H1 (cell line): Measurements from ENCODE around the gene LRCH1. TPM values are rescaled to one million over a fixed set of nuclear protein-coding genes. Genes with fewer than 3 reads are reported as not detected.

Source experiments
- CTCF ChIA-PET: fragments of 300-600 bp; sonication (Branson Sonifier 250); formaldehyde crosslinking; loops from one replicate; lab custom pipeline; 2021; ENCODE audit not compliant: partially characterized antibody; lab: Charles Lee
- POLR2A ChIA-PET: fragments of 300-600 bp; sonication (Branson Sonifier 250); formaldehyde crosslinking; loops from one replicate; lab custom pipeline; 2021; ENCODE audit warnings: inconsistent platforms; ENCODE audit not compliant: partially characterized antibody; lab: Charles Lee
- DNase-seq, 2 experiments: peaks; one replicate each; pipeline versions ENCODE4 v3.0.0 to v3.0.0-alpha.2; 2010 to 2022; ENCODE audit warnings: low spot score in 2 of 2, low read depth in 1 of 2, mixed read lengths in 1 of 2
- FAIRE-seq: peaks from 2 replicates; lab custom pipeline; 2011; peaks lifted over from hg19 to GRCh38; lab: Jason Lieb, UNC
- H2AFZ ChIP-seq: 2 replicates; pipeline ENCODE4 v1.8.1; 2012; ENCODE audit warnings: low read length, inconsistent platforms
- H2AK5ac ChIP-seq: 2 replicates; pipeline ENCODE4 v1.6.1; 2013; ENCODE audit warnings: low read depth, low read length
- H2BK120ac ChIP-seq: replicated peaks from 2 replicates; pipeline ENCODE3; 2013; ENCODE audit warnings: low read depth, low read length, inconsistent platforms
- H2BK12ac ChIP-seq: 2 replicates; pipeline ENCODE4 v1.6.1; 2013; ENCODE audit warnings: low read depth, low read length
- H2BK15ac ChIP-seq: 2 replicates; pipeline ENCODE4 v1.6.1; 2013; ENCODE audit warnings: low read length
- H2BK20ac ChIP-seq: 2 replicates; pipeline ENCODE4 v1.6.1; 2013; ENCODE audit warnings: low read length
- H2BK5ac ChIP-seq: 2 replicates; pipeline ENCODE4 v1.6.1; 2013; ENCODE audit warnings: low read depth, low read length
- H3K14ac ChIP-seq: 2 replicates; pipeline ENCODE4 v1.6.1; 2013; ENCODE audit warnings: inconsistent platforms; ENCODE audit not compliant: insufficient read length
- H3K18ac ChIP-seq: 2 replicates; pipeline ENCODE4 v1.6.1; 2013; ENCODE audit warnings: low read length; ENCODE audit errors: extremely low read depth
- H3K23ac ChIP-seq: 2 replicates; pipeline ENCODE4 v1.6.1; 2013; ENCODE audit warnings: inconsistent platforms; ENCODE audit not compliant: insufficient read length
- H3K23me2 ChIP-seq: 2 replicates; pipeline ENCODE4 v1.6.1; 2013; ENCODE audit warnings: low read depth, low read length
- H3K27ac ChIP-seq: 2 replicates; pipeline ENCODE4 v1.6.1; 2011; ENCODE audit warnings: low read depth, low read length, inconsistent platforms
- H3K27me3 ChIP-seq, 4 experiments: replicated peaks in 1 of 4; 1 replicate in 1 of 4; 2 replicates in 3 of 4; pipeline versions ENCODE4 v1.6.1 to v1.8.1; 2011 to 2013; ENCODE audit warnings: low read length in 3 of 4, mild to moderate bottlenecking in 3 of 4, inconsistent platforms in 2 of 4, mixed read lengths in 2 of 4, moderate library complexity in 1 of 4; ENCODE audit not compliant: control insufficient read depth in 3 of 4, insufficient read depth in 3 of 4; ENCODE audit errors: extremely low read depth in 1 of 4
- H3K36me3 ChIP-seq, 4 experiments: 2 replicates each; pipeline versions ENCODE4 v1.6.1 to v1.8.1; 2011 to 2013; ENCODE audit warnings: mild to moderate bottlenecking in 4 of 4, low read length in 3 of 4, moderate library complexity in 2 of 4, control low read depth in 1 of 4, inconsistent platforms in 1 of 4; ENCODE audit not compliant: insufficient read depth in 4 of 4, control insufficient read depth in 2 of 4
- H3K4ac ChIP-seq: replicated peaks from 2 replicates; pipeline ENCODE3; 2013; ENCODE audit warnings: low read length, low read depth, mixed read lengths, inconsistent platforms; ENCODE audit not compliant: insufficient read length
- H3K4me1 ChIP-seq, 4 experiments: replicated peaks in 1 of 4; 1 replicate in 1 of 4; 2 replicates in 3 of 4; pipeline versions ENCODE4 v1.6.1 to v1.8.1; 2011 to 2013; ENCODE audit warnings: low read length in 3 of 4, inconsistent platforms in 2 of 4, mixed read lengths in 1 of 4; ENCODE audit not compliant: insufficient read depth in 4 of 4, control insufficient read depth in 3 of 4
- H3K4me2 ChIP-seq, 2 experiments: 2 replicates each; pipeline versions ENCODE4 v1.6.1 to v1.8.1; 2011 to 2013; ENCODE audit warnings: low read depth in 2 of 2, low read length in 2 of 2, control low read depth in 1 of 2, inconsistent platforms in 1 of 2, mild to moderate bottlenecking in 1 of 2; ENCODE audit not compliant: insufficient read depth in 1 of 2
- H3K4me3 ChIP-seq, 4 experiments: fragments of 200-600, 300-600 bp in 1 of 4; sonication (generic), shearing (Covaris generic), sonication (Bioruptor Twin) in 1 of 4; 2 replicates each; pipeline versions ENCODE4 v1.5.1 to v1.8.1; 2011 to 2016; ENCODE audit warnings: low read length in 4 of 4, low read depth in 3 of 4, control low read depth in 2 of 4, inconsistent platforms in 2 of 4, mild to moderate bottlenecking in 2 of 4, mixed read lengths in 1 of 4, moderate library complexity in 1 of 4; ENCODE audit not compliant: insufficient read depth in 2 of 4; ENCODE audit errors: extremely low read depth in 1 of 4
- H3K56ac ChIP-seq: replicated peaks from 2 replicates; pipeline ENCODE3; 2013; ENCODE audit warnings: low read depth, mild to moderate bottlenecking, mixed read lengths, low read length, inconsistent platforms; ENCODE audit not compliant: insufficient read length
- H3K79me1 ChIP-seq: 2 replicates; pipeline ENCODE4 v1.6.1; 2013; ENCODE audit warnings: low read depth, low read length, control low read depth
- H3K79me2 ChIP-seq, 2 experiments: 2 replicates each; pipeline versions ENCODE4 v1.6.1 to v1.8.1; 2012 to 2013; ENCODE audit warnings: low read length in 2 of 2, mild to moderate bottlenecking in 2 of 2, inconsistent platforms in 1 of 2; ENCODE audit not compliant: insufficient read depth in 2 of 2, control insufficient read depth in 1 of 2
- H3K9ac ChIP-seq, 4 experiments: replicated peaks in 1 of 4; 1 replicate in 1 of 4; 2 replicates in 3 of 4; pipeline versions ENCODE4 v1.6.1 to v1.8.1; 2011 to 2013; ENCODE audit warnings: low read depth in 3 of 4, low read length in 3 of 4, control low read depth in 2 of 4, mild to moderate bottlenecking in 2 of 4, moderate library complexity in 2 of 4, inconsistent platforms in 1 of 4; ENCODE audit errors: extremely low read depth in 1 of 4
- H3K9me3 ChIP-seq, 2 experiments: 2 replicates each; pipeline versions ENCODE4 v1.6.1 to v1.8.1; 2012 to 2013; ENCODE audit warnings: mild to moderate bottlenecking in 2 of 2, moderate library complexity in 2 of 2, control low read depth in 1 of 2, inconsistent platforms in 1 of 2, low read depth in 1 of 2, low read length in 1 of 2, mixed read lengths in 1 of 2; ENCODE audit not compliant: insufficient read depth in 2 of 2
- H4K20me1 ChIP-seq, 2 experiments: replicated peaks in 1 of 2; 2 replicates each; pipeline versions ENCODE3 to v1.8.1; 2011 to 2013; ENCODE audit warnings: inconsistent platforms in 2 of 2, low read length in 2 of 2, mild to moderate bottlenecking in 1 of 2; ENCODE audit not compliant: insufficient read depth in 2 of 2, control insufficient read depth in 1 of 2
- H4K5ac ChIP-seq: 2 replicates; pipeline ENCODE4 v1.6.1; 2013; ENCODE audit warnings: low read length, low read depth, mixed read lengths, inconsistent platforms; ENCODE audit not compliant: insufficient read length
- H4K8ac ChIP-seq: 2 replicates; pipeline ENCODE4 v1.8.0; 2013; ENCODE audit warnings: mild to moderate bottlenecking, moderate library complexity, low read length, inconsistent platforms; ENCODE audit not compliant: insufficient read depth; ENCODE audit errors: extremely low read depth
- H4K91ac ChIP-seq: replicated peaks from 2 replicates; pipeline ENCODE3; 2013; ENCODE audit warnings: low read length, mixed read lengths, inconsistent platforms; ENCODE audit not compliant: insufficient read length
- CBX5 ChIP-seq: fragments of 300-800, 300-1000 bp; sonication (generic); IDR thresholded peaks from 2 replicates; pipeline ENCODE4 v1.7.1; 2016; ENCODE audit warnings: antibody characterized with exemption, low read length, low read depth
- TBP ChIP-seq: IDR thresholded peaks from 2 replicates; pipeline ENCODE4 v1.6.1; 2011; ENCODE audit warnings: low read depth, low read length, improper control_type of control experiment
- WGBS, 2 experiments: shearing (Covaris generic) in 1 of 2; methylation state at CpG; one replicate each; pipeline versions ENCODE4 v1.1.6 to v1.1.7; 2013 to 2015; ENCODE audit warnings: low lambda C conversion rate in 2 of 2, mixed read lengths in 2 of 2, inconsistent platforms in 1 of 2, low coverage in 1 of 2, missing lambda C conversion rate in 1 of 2; ENCODE audit not compliant: insufficient replicate concordance in 2 of 2, insufficient coverage in 1 of 2, insufficient read length in 1 of 2; ENCODE audit errors: extremely low coverage in 1 of 2, missing lambda C conversion rate in 1 of 2; 5-methylcytosine and 5-hydroxymethylcytosine counted together
- polyA plus RNA-seq, 7 experiments: library from polyadenylated mRNA; depleted of rRNA in 3 of 7; stranded (reverse) in 5 of 7; unstranded in 2 of 7; fragments of >200 nt in 5 of 7; fragments of 200-250 nt in 2 of 7; gene quantifications; 1 replicate in 5 of 7; 2 replicates in 1 of 7; 4 replicates in 1 of 7; pipeline versions ENCODE4 v1.2.1 to v1.2.3, GENCODE V29; 2011 to 2013; ENCODE audit warnings: missing spikeins in 2 of 7, mixed read lengths in 2 of 7
- total RNA-seq: library from RNA; stranded (reverse); fragmentation: NEBNext Ultra II Directional; extraction: Animal tissue kit (Norgen Biotek cat#: 25700); gene quantifications from 2 replicates; pipeline ENCODE4 v1.2.1, GENCODE V29; 2021

LRCH1 gene
- total and polyA plus RNA-seq, 2 of the 8 experiments (the other 6 are each of a cell fraction or from before 2014, with no cell fraction given), result 3.0 to 10.1 TPM

DNA sequence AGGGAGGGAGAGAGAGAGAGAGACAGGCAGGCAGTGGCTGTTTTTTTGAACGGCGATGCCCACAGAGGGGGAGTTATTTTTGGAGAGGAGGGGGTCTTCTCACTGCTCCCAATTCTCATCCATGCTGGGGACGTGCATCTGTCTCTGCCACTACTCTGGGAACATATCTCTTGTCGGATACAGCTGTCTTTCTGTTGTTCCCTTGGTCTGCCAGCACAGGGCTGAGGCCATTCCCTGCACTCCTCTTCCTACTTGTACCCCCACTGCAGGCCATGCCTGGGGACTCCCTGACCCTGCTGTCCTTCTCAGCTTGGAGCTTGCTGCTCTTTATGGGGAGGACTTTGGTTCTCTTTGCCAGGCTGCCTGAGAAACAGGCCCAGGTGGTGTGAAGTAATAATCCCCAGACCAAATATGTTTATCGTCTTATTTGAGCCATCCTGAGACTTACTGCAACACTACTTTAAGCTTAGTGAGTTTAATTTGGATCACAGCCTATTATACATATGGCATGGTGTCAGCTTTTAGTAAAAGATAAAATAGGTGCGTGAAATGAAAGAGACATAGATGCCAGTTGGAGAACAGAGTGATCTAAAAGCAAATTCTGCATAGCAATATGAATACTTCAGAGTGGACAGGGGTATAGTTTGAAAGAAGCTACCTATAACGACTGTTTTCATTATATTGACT lies 19.1 kb downstream of the LRCH1 start:
- FAIRE-seq (no peak), DNase-seq (no peak)
- Histone ChIP-seq H4K20me1 (peaks cover 2 to 9% of the 10 kb centered on the region in 2 experiments), H4K5ac (no peak overlapping the region), H3K79me2 (peaks cover 0 to 26% of the 10 kb centered on the region in 2 experiments; a peak in 2 of 4 replicates), H3K56ac (no peak overlapping the region), H3K36me3 (no peaks in the 10 kb centered on the region), H2BK120ac (no peak overlapping the region), H2BK12ac (no peak overlapping the region), H3K4ac (no peak overlapping the region), H3K23ac (no peak overlapping the region), H3K79me1 (peaks cover 6% of the 10 kb centered on the region; the same call in 1 of the 2 replicates), H3K27ac (no peak overlapping the region), H3K4me1 (peaks cover 0 to 2% (median 0%) of the 10 kb centered on the region in 4 experiments; a peak in 3 of 7 replicates), H3K18ac (no peak overlapping the region), H2BK20ac (no peak overlapping the region), H2AFZ (no peak overlapping the region), H2BK5ac (no peak overlapping the region), H2AK5ac (no peak overlapping the region), H2BK15ac (no peak overlapping the region), H3K4me2 (no peak overlapping the region), H3K4me3 (no peak overlapping the region), H3K14ac (no peak overlapping the region), H3K9me3 (no peaks in the 10 kb centered on the region), H3K23me2 (no peaks in the 10 kb centered on the region; the same call in 1 of the 2 replicates), H4K91ac (no peak overlapping the region), H3K27me3 (no peaks in the 10 kb centered on the region), H3K9ac (no peak overlapping the region), H4K8ac (no peak overlapping the region)
- POLR2A ChIA-PET, result no interaction called here
- WGBS, 2 experiments, result 89% methylated on average over 5 of the region's 7 CpGs; no CpG with 5 or more reads in 1 of the 2 experiments
- no peak for TF ChIP-seq TBP
- TF ChIP-seq CBX5, result no peak
- CTCF ChIA-PET, result interaction anchor here (0.7 to 1.1 kb wide), 3 partner anchors 11 to 34 kb away, joined by 3 read pairs; no protein-coding TSS in a partner anchor
